Osteoblast (primary cell): Measurements from ENCODE around the gene ZNF512. TPM values are rescaled to one million over a fixed set of nuclear protein-coding genes. Genes with fewer than 3 reads are reported as not detected.
A peak's percentile ranks its signal among the peaks of the same experiment; 100 is the strongest.
"Not testable (repeated sequence)": the region's sequence is repeated elsewhere in the genome, so short reads cannot be mapped to it uniquely, and the experiment has no call there.

ENCODE experiments used
- DNase-seq: peaks from one replicate; pipeline ENCODE4 v3.0.0; 2011; ENCODE audit warnings: low spot score, mixed read lengths; ENCODE audit not compliant: insufficient read length; ENCODE audit errors: missing footprints
- H2AFZ ChIP-seq: 2 replicates; pipeline ENCODE4 v1.6.0; 2011; ENCODE audit warnings: mild to moderate bottlenecking, low read length
- H3K27ac ChIP-seq: 2 replicates; pipeline ENCODE4 v1.5.1; 2011; ENCODE audit warnings: mild to moderate bottlenecking, low read depth, low read length, moderate library complexity
- H3K27me3 ChIP-seq: 2 replicates; pipeline ENCODE4 v1.6.0; 2012; ENCODE audit warnings: mild to moderate bottlenecking, control low read depth, inconsistent platforms, low read length, moderate library complexity; ENCODE audit not compliant: insufficient read depth
- H3K36me3 ChIP-seq: 2 replicates; pipeline ENCODE4 v1.5.1; 2011; ENCODE audit warnings: mild to moderate bottlenecking, low read length, control low read depth, moderate library complexity; ENCODE audit not compliant: insufficient read depth
- H3K4me1 ChIP-seq: 2 replicates; pipeline ENCODE4 v1.5.1; 2011; ENCODE audit warnings: mild to moderate bottlenecking, low read length, control low read depth, moderate library complexity; ENCODE audit not compliant: insufficient read depth
- H3K4me2 ChIP-seq: 2 replicates; pipeline ENCODE4 v1.6.0; 2011; ENCODE audit warnings: mild to moderate bottlenecking, low read length; ENCODE audit not compliant: insufficient read depth
- H3K4me3 ChIP-seq: fragments of 200-600 bp; sonication (generic); 3 replicates; pipeline ENCODE4 v1.5.1; 2012; ENCODE audit warnings: mild to moderate bottlenecking, low read length, inconsistent platforms; ENCODE audit not compliant: insufficient read depth
- H3K79me2 ChIP-seq: 2 replicates; pipeline ENCODE4 v1.6.0; 2012; ENCODE audit warnings: mild to moderate bottlenecking, low read length, control low read depth, inconsistent platforms; ENCODE audit not compliant: insufficient read depth
- H3K9me3 ChIP-seq: 2 replicates; pipeline ENCODE4 v1.5.1; 2011; ENCODE audit warnings: low read depth, low read length, control low read depth
- H4K20me1 ChIP-seq: 2 replicates; pipeline ENCODE4 v1.6.0; 2012; ENCODE audit warnings: mild to moderate bottlenecking, low read length, control low read depth; ENCODE audit not compliant: insufficient read depth
- CTCF ChIP-seq: IDR thresholded peaks from 2 replicates; pipeline ENCODE4 v1.5.1; 2011; ENCODE audit warnings: mild to moderate bottlenecking, low read depth, low read length, moderate library complexity; ENCODE audit errors: extremely low read depth
- total RNA-seq: library from RNA; depleted of rRNA; stranded (reverse); fragments of >200 nt; gene quantifications from 2 replicates; pipeline ENCODE4 v1.2.3, GENCODE V29; 2012

Gene ZNF512
- total RNA-seq, 1 donor = 21.4 TPM

GRCh38 chr2:27628767-27629709, 46.2 kb downstream of the ZNF512 start, which contains the start of the genes CCDC121 and GPN1:
TSS of gene CCDC121 (minus strand) at chr2:27629012. CDS start at chr2:27627799, 1,213 bp downstream.
TSS of gene GPN1 (plus strand) at chr2:27629050. CDS start at chr2:27629059, 9 bp downstream.
- Histone ChIP-seq H2AFZ (peak within 1 kb of the TSS; percentile 83), H3K27me3 (no peaks in the 10 kb centered on the region), H4K20me1 (no peaks in the 10 kb centered on the region), H3K4me3 (peak within 1 kb of the TSS; percentile 84), H3K4me2 (peak within 1 kb of the TSS; percentile 92), H3K27ac (peak within 1 kb of the TSS; percentile 89), H3K36me3 (peaks cover 29% of the 10 kb centered on the region), H3K79me2 (peaks cover 30% of the 10 kb centered on the region), H3K4me1 (peaks cover 19% of the 10 kb centered on the region), H3K9me3 (no peaks in the 10 kb centered on the region)
- no peak for TF ChIP-seq CTCF
- DNase-seq = peak; percentile 80

- H3K27me3 ChIP-seq, H4K20me1 ChIP-seq, H3K9me3 ChIP-seq, DNase-seq, H2AFZ ChIP-seq, H3K4me3 ChIP-seq, H3K27ac ChIP-seq: not testable (repeated sequence)
- Histone ChIP-seq H3K79me2 (peaks cover 30% of the 10 kb centered on the region), H3K4me2 (peak overlapping the region; percentile 92), H3K4me1 (peaks cover 18% of the 10 kb centered on the region), H3K36me3 (peaks cover 40% of the 10 kb centered on the region)
These were observed 47.4 kb downstream of the ZNF512 start for GRCh38 chr2:27630257-27630656.

GRCh38 chr2:27634291-27634690, 51.4 kb downstream of the ZNF512 start:
- TF ChIP-seq CTCF = no peak
- H3K4me3 ChIP-seq = no peak overlapping the region
- H3K27me3 ChIP-seq = no peaks in the 10 kb centered on the region
- peaks cover 23% of the 10 kb centered on the region for H3K4me1 ChIP-seq
- peaks cover 54% of the 10 kb centered on the region for H3K36me3 ChIP-seq
- H3K79me2 ChIP-seq = peaks cover 23% of the 10 kb centered on the region
- H3K9me3 ChIP-seq = no peaks in the 10 kb centered on the region
- H2AFZ ChIP-seq = no peak overlapping the region
- no peak for DNase-seq
- H4K20me1 ChIP-seq = no peaks in the 10 kb centered on the region
- H3K27ac ChIP-seq = no peak overlapping the region
- H3K4me2 ChIP-seq = no peak overlapping the region

GRCh38 chr2:27636766-27637165, 53.9 kb downstream of the ZNF512 start:
- no peak for TF ChIP-seq CTCF
- Histone ChIP-seq H3K36me3 (peaks cover 67% of the 10 kb centered on the region), H3K9me3 (no peaks in the 10 kb centered on the region), H3K27me3 (no peaks in the 10 kb centered on the region), H3K79me2 (peaks cover 3% of the 10 kb centered on the region), H3K4me3 (no peak overlapping the region), H3K4me2 (no peak overlapping the region), H4K20me1 (no peaks in the 10 kb centered on the region), H3K27ac (no peak overlapping the region), H2AFZ (no peak overlapping the region), H3K4me1 (peaks cover 18% of the 10 kb centered on the region)
- DNase-seq = no peak
